Neural cell (in vitro differentiated cells): Measurements from ENCODE around the gene TRIOBP. TPM values are rescaled to one million over a fixed set of nuclear protein-coding genes. Genes with fewer than 3 reads are reported as not detected.

ENCODE experiments used
- H2AFZ ChIP-seq: fragments of 200-600, 300-800 bp; sonication (generic), shearing (Covaris generic); 2 replicates; pipeline ENCODE4 v1.6.0; 2014; ENCODE audit warnings: low read depth, mild to moderate bottlenecking, antibody characterized with exemption, low read length, moderate library complexity
- H3F3A ChIP-seq: fragments of 200-600 bp; shearing (Covaris generic); 2 replicates; pipeline ENCODE4 v1.6.1; 2016; ENCODE audit warnings: mild to moderate bottlenecking, moderate library complexity, mixed read lengths, antibody characterized with exemption, low read length; ENCODE audit not compliant: insufficient read depth, poor library complexity, severe bottlenecking
- H3K27ac ChIP-seq: fragments of 200-600, 300-800 bp; sonication (generic), shearing (Covaris generic); 2 replicates; pipeline ENCODE4 v1.5.1; 2014; ENCODE audit warnings: mild to moderate bottlenecking, low read length, moderate library complexity
- H3K27me3 ChIP-seq: fragments of 300-800, 200-600 bp; sonication (generic), shearing (Covaris generic); 2 replicates; pipeline ENCODE4 v1.6.0; 2014; ENCODE audit warnings: mild to moderate bottlenecking, low read depth, low read length, moderate library complexity; ENCODE audit not compliant: insufficient read depth
- H3K36me3 ChIP-seq: fragments of 300-800, 200-600 bp; sonication (generic), shearing (Covaris generic); 2 replicates; pipeline ENCODE4 v1.5.1; 2014; ENCODE audit warnings: mild to moderate bottlenecking, antibody characterized with exemption, low read length, moderate library complexity; ENCODE audit not compliant: insufficient read depth
- H3K4me2 ChIP-seq: fragments of 300-800, 200-600 bp; sonication (generic), shearing (Covaris generic); 2 replicates; pipeline ENCODE4 v1.6.0; 2014; ENCODE audit warnings: mild to moderate bottlenecking, low read length
- H3K4me3 ChIP-seq: fragments of 300-800, 200-600 bp; sonication (generic), shearing (Covaris generic); 2 replicates; pipeline ENCODE4 v1.5.1; 2014; ENCODE audit warnings: mild to moderate bottlenecking, low read length, moderate library complexity
- H3K79me2 ChIP-seq: fragments of 200-600 bp; shearing (Covaris generic); replicated peaks from 2 replicates; pipeline ENCODE4 v1.6.0; 2014; ENCODE audit warnings: mild to moderate bottlenecking, low read length, moderate library complexity; ENCODE audit not compliant: insufficient read depth
- H3K9ac ChIP-seq: fragments of 300-800, 200-600 bp; sonication (generic), shearing (Covaris generic); 2 replicates; pipeline ENCODE4 v1.6.1; 2016; ENCODE audit warnings: mild to moderate bottlenecking, low read length, mixed read lengths
- H3K9me2 ChIP-seq: fragments of 200-600 bp; shearing (Covaris generic); 2 replicates; pipeline ENCODE4 v1.6.1; 2016; ENCODE audit warnings: mild to moderate bottlenecking, low read length, mixed read lengths; ENCODE audit not compliant: insufficient read depth
- H3K9me3 ChIP-seq: fragments of 200-600, 300-800 bp; sonication (generic), shearing (Covaris generic); 2 replicates; pipeline ENCODE4 v1.6.1; 2016; ENCODE audit warnings: mild to moderate bottlenecking, mixed run types, low read length, moderate library complexity, mixed read lengths
- H4K20me1 ChIP-seq: fragments of 200-600 bp; shearing (Covaris generic); 2 replicates; pipeline ENCODE4 v1.6.1; 2016; ENCODE audit warnings: mild to moderate bottlenecking, mixed run types; ENCODE audit not compliant: insufficient read depth
- EP300 ChIP-seq: fragments of 450-650 bp; conservative IDR thresholded peaks from 2 replicates; pipeline ENCODE4 v1.6.1; 2014; ENCODE audit warnings: antibody characterized with exemption, mild to moderate bottlenecking, moderate library complexity; ENCODE audit not compliant: poor library complexity, severe bottlenecking
- MXI1 ChIP-seq: fragments of 450-650 bp; conservative IDR thresholded peaks from 2 replicates; pipeline ENCODE4 v1.6.1; 2014; ENCODE audit warnings: antibody characterized with exemption, mild to moderate bottlenecking; ENCODE audit not compliant: poor library complexity, severe bottlenecking
- POLR2AphosphoS5 ChIP-seq: IDR thresholded peaks from 2 replicates; pipeline ENCODE4 v1.6.1; 2012
- RAD21 ChIP-seq: fragments of 450-650 bp; conservative IDR thresholded peaks from 2 replicates; pipeline ENCODE4 v1.6.1; 2014; ENCODE audit warnings: antibody characterized with exemption, mild to moderate bottlenecking, moderate library complexity
- SMC3 ChIP-seq: fragments of 450-650 bp; conservative IDR thresholded peaks from 2 replicates; pipeline ENCODE4 v1.6.1; 2014; ENCODE audit warnings: antibody characterized with exemption, mild to moderate bottlenecking, moderate library complexity; ENCODE audit not compliant: poor library complexity
- TAF1 ChIP-seq: IDR thresholded peaks from 2 replicates; pipeline ENCODE4 v1.6.1; 2012; ENCODE audit warnings: low read depth
- polyA plus RNA-seq: library from polyadenylated mRNA; depleted of rRNA; stranded (reverse); fragments of >200 nt; gene quantifications from 2 replicates; pipeline ENCODE4 v1.2.3, GENCODE V29; 2014
- TF ChIP-seq, protein P1 (sequence below): IDR thresholded peaks from 2 replicates; pipeline ENCODE4 v1.6.1; 2012; ENCODE audit warnings: borderline replicate concordance
- TF ChIP-seq, protein P2 (sequence below): fragments of 450-650 bp; IDR thresholded peaks from 2 replicates; pipeline ENCODE4 v1.5.1; 2014; ENCODE audit warnings: antibody characterized with exemption, mild to moderate bottlenecking, moderate library complexity; ENCODE audit not compliant: poor library complexity, severe bottlenecking

The TRIOBP gene
- polyA plus RNA-seq, 1 donor from 2014 or later: 16.2 TPM

DNA sequence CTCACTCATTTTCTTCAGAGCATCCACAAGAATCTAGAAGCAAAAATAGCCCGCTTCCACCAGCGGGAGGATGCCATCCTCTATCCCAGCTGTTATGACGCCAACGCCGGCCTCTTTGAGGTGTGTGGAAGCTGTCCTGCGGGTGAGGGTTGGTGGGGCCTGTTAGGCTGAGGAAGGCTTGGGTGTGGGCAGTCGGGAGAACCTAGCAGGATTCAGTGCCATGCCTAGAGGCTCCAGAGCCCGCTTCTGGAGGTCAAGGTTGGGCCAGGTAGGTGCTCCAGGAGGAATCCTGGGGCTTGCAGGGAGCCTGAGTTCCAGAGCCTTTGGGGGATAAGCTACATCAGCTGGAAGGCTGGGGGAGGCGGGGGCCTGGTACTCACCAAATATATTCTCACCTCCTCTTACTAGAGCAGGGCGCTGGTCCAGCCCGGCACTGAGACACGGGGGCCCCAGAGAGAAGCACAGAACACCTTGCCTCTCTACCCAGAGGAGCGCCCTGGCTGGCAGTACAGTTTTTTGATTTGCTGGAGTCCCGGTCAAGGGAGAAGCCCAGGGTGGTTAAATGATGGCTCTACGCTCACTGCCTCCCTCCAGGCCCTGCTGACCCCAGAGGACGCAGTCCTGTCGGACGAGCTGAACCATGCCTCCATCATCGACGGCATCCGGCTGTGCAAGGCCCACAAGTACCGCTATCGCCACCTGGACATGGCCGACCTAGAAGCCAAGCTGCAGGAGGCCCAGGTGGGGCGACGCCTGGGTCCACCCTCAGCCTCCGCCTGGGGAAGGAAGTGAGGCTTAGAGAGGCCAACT lies 116.2 kb downstream of the TRIOBP start:
- H3F3A ChIP-seq: peaks cover 3% of the 10 kb centered on the region
- H3K9ac ChIP-seq: no peak overlapping the region
- no peak overlapping the region for H3K27ac ChIP-seq
- no peak overlapping the region for H3K4me2 ChIP-seq
- H3K4me3 ChIP-seq: no peak overlapping the region
- H4K20me1 ChIP-seq: no peaks in the 10 kb centered on the region
- no peaks in the 10 kb centered on the region for H3K36me3 ChIP-seq
- H3K9me2 ChIP-seq: no peaks in the 10 kb centered on the region
- no peaks in the 10 kb centered on the region for H3K79me2 ChIP-seq
- H2AFZ ChIP-seq: no peak overlapping the region
- H3K27me3 ChIP-seq: peaks cover 1% of the 10 kb centered on the region
- TF ChIP-seq RAD21 (no peak), EP300 (no peak), TAF1 (no peak), POLR2AphosphoS5 (no peak)
- H3K9me3 ChIP-seq: no peaks in the 10 kb centered on the region

DNA sequence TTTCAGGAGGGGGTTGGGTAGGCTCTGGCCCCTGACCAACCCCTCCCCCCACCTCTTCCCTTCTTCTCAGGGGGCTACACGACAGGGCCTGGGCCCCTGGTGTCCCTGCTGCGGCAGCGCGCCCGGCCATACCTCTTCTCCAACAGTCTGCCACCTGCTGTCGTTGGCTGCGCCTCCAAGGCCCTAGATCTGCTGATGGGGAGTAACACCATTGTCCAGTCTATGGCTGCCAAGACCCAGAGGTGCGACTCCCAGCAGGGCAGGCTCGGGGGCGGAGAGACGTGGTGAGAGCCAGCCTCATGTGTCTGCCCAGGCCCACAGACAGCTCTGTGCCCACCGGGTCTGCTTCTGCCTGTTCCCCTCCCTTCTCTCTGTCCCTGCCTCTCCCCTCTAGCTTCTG lies 118.7 kb downstream of the TRIOBP start:
- Histone ChIP-seq H3K9me2 (no peaks in the 10 kb centered on the region), H2AFZ (no peak overlapping the region), H3K4me2 (no peak overlapping the region), H3F3A (no peaks in the 10 kb centered on the region), H3K79me2 (no peaks in the 10 kb centered on the region), H3K27ac (no peak overlapping the region), H3K27me3 (peaks cover 24% of the 10 kb centered on the region), H4K20me1 (no peaks in the 10 kb centered on the region), H3K9ac (no peak overlapping the region), H3K9me3 (no peaks in the 10 kb centered on the region), H3K36me3 (no peaks in the 10 kb centered on the region), H3K4me3 (no peak overlapping the region)
- TF ChIP-seq, protein P1, sequence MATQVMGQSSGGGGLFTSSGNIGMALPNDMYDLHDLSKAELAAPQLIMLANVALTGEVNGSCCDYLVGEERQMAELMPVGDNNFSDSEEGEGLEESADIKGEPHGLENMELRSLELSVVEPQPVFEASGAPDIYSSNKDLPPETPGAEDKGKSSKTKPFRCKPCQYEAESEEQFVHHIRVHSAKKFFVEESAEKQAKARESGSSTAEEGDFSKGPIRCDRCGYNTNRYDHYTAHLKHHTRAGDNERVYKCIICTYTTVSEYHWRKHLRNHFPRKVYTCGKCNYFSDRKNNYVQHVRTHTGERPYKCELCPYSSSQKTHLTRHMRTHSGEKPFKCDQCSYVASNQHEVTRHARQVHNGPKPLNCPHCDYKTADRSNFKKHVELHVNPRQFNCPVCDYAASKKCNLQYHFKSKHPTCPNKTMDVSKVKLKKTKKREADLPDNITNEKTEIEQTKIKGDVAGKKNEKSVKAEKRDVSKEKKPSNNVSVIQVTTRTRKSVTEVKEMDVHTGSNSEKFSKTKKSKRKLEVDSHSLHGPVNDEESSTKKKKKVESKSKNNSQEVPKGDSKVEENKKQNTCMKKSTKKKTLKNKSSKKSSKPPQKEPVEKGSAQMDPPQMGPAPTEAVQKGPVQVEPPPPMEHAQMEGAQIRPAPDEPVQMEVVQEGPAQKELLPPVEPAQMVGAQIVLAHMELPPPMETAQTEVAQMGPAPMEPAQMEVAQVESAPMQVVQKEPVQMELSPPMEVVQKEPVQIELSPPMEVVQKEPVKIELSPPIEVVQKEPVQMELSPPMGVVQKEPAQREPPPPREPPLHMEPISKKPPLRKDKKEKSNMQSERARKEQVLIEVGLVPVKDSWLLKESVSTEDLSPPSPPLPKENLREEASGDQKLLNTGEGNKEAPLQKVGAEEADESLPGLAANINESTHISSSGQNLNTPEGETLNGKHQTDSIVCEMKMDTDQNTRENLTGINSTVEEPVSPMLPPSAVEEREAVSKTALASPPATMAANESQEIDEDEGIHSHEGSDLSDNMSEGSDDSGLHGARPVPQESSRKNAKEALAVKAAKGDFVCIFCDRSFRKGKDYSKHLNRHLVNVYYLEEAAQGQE: no peak
- TF ChIP-seq MXI1 (no peak), TAF1 (no peak), POLR2AphosphoS5 (no peak), RAD21 (no peak), SMC3 (no peak)
- TF ChIP-seq, protein P2, sequence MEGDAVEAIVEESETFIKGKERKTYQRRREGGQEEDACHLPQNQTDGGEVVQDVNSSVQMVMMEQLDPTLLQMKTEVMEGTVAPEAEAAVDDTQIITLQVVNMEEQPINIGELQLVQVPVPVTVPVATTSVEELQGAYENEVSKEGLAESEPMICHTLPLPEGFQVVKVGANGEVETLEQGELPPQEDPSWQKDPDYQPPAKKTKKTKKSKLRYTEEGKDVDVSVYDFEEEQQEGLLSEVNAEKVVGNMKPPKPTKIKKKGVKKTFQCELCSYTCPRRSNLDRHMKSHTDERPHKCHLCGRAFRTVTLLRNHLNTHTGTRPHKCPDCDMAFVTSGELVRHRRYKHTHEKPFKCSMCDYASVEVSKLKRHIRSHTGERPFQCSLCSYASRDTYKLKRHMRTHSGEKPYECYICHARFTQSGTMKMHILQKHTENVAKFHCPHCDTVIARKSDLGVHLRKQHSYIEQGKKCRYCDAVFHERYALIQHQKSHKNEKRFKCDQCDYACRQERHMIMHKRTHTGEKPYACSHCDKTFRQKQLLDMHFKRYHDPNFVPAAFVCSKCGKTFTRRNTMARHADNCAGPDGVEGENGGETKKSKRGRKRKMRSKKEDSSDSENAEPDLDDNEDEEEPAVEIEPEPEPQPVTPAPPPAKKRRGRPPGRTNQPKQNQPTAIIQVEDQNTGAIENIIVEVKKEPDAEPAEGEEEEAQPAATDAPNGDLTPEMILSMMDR: no peak
